ENCODE measurements around the gene MED15.
A peak's percentile ranks its signal among the peaks of the same experiment; 100 is the strongest.

MED15 gene

DNA sequence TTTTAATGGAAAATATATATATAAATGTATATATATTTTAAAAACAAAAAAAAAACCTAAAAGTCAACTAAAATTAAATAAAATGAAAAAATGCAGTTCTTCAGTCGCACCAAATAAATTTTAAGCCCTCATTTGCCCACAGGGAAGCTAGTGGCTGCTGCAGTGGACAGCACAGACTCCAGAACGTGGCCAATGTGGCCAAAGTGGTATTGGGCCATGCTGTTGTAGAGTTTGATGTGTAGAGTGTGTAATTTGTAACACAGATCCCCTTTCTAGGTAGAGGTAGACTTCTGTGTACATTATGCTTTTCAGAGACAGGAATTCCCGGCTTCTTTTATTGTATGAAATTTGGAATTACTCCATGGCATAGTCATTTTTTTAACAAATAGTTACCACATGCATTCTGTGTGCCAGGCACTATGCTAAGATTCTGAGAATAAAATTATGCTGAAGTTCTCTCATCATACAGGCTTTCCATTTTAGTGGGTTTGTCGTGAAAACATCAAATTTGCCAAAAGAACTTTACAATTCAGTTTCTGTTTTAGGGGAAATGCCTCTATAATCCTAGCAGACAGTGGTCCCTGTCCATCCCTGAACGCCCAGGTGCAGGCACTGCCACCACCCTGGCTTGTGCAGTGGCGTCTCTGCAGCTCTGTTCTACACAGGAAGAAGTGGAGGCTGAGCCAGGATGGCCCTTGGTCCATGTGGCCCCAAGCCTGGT is 68.5 kb downstream of the MED15 start:
- intact Hi-C loops (cut with DNase I): no loop called here
- no peak for DNase-seq

GRCh38 chr22:20576445-20576816 is 69.0 kb downstream of the MED15 start:
- peak in 10 of 42 donors; percentile 16 to 49 (median 29) for DNase-seq
- intact Hi-C loops (cut with DNase I): no loop called here

- DNase-seq: no peak
- intact Hi-C loops (cut with DNase I): no loop called here
Observed at GRCh38 chr22:20577045-20577444, 69.6 kb downstream of the MED15 start.

DNA sequence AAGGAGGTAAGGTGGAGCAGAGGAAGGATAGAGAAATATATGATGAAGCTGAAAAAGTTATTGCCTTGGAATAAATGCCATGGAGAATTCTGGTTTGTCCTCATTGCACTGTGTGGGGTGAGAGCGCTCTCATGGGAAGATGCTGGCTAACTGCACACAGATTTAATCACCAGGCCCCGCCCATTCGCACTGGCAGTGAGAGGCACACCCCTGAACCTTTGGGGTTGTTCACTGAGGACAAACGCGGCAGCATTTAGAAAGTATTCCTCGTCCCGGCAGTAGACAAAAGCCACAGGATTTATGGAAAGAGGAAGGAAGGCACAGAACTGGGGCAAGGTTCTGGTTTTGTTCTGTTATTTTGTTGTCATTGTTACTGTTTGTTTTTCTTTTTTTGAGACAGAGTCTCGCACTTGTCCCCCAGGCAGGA is 70.2 kb downstream of the MED15 start:
- DNase-seq: no peak
- intact Hi-C loops (cut with DNase I): no loop called here

DNA sequence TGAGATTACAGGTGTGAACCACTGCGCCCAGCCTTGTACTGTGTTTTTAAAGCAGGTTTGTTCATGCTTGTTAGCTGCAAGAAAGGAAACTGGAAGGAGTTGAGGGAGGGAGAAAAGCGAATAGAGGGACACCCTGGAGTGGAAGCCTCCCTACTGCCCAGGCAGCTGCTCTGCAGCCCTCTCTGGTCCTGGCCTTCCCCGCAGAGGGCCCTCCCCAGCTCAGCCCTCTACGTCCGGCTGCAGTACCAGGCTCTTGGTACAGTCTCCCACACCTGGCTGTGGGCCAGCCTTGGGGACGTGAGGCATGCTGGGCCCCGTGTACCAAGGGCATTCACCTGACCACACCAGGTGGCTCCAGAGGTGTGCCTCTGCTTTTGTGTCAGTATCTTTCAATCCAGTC is 70.8 kb downstream of the MED15 start:
- no peak for DNase-seq
- intact Hi-C loops (cut with DNase I): no loop called here

DNA sequence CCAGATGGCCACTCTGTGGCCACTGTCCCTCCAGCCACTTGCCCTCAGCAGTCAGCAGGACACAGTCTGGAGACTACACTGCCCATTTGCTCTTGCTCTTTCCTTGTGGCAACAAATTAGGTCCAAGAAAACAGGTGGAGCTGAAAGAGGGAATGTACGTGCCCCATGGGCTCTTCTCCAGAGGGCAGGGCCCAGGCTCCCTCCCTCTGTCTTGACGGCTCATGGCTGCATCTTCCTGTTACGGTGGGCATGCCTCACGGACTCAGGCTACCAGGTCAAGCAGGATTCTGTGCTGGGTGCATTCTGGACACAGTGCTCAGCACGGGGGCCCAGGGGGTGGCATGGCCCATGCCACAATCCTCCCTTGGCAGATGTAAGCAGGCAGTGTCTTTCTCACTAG is 71.3 kb downstream of the MED15 start:
- no peak for DNase-seq
- intact Hi-C loops (cut with DNase I): no loop called here

DNA sequence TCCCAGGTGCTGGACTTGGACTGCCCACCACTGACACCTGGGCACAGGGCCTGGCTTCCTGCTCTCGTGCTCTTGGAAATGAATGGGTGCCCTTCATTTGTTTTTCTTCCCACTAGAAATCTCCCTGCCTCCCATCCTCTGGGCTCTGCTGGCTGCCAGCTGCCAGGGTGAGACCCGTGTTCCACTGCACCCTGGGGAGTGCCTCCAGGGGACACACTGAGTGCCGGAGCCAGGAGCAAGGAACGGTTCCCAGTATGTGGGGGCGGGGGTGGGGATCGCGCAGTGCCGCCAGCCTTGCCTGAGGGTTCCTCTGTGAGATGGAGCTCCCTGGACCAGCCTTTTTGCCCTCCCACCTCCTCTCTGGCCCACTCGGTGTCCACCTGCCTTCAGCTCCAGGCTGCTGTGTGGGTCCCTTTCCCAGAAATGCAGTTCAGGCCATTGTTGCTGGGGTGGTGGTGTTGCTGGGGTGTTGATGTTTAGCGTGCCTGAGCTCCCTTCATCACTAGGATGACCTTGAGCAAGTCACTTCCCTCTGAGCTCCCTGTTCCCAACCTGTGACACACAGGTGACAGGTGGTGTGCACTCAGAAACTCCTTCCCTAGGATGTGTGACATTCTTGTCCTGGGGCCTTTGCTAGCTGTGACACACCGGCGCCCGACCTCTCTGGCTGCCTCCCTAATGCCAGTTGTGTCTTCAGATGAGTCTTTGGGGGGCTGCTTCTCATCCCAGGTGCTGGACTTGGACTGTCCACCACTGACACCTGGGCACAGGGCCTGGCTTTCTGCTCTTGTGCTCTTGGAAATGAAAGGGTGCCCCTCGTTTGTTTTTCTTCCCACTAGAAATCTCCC is 72.1 kb downstream of the MED15 start:
- intact Hi-C loops (cut with DNase I): no loop called here

GRCh38 chr22:20580179-20580578 is 72.8 kb downstream of the MED15 start:
- intact Hi-C loops (cut with DNase I): no loop called here
- DNase-seq: no peak

More for the DNA sequence above, 72.1 kb downstream of the MED15 start:
- DNase-seq: peak in 2 of 42 donors; percentile 9 to 18

DNA sequence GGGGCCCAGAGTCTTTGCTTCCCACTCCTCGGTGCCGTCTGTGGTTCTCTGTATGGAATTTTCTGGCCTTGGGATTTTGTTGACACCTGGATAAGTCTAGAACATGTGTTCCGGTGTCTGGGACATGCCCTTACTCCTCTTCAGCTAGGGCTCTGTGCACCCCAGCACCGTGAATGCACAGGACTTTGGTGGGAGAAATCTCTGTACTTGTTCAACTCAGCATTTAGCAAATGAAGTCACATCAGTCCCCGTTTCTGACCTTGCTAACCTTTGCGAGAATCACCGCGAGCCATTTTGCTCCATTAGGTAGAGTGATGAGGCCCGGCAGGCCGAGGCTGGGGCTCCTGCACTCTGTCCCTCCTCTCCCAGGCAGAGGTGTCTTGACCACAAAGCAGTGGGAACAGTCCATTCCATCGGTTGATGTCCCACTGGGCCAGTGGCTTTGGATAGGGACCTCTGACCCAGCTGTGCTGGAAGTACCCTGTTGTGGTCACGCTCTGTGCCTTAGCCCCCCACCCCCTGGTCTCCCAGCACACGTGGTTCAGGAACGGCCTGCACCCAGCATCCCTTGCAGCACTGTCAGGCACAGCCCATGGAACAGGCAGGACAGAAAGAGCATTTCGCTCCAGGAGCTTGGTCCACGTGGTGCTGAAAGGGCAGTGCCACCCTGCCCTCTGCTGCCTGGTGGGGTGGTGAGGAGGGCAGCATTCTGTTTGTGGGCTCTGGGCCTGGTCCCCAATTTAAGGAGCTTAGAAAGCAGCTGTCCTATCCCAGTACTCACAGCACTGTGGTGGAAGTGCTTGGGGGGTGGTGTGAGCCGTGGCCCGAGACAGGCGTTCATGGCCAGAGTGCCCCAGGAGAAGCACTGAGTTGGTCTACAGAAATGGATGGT is 73.4 kb downstream of the MED15 start:
- DNase-seq: no peak
- intact Hi-C loops (cut with DNase I): no loop called here

DNA sequence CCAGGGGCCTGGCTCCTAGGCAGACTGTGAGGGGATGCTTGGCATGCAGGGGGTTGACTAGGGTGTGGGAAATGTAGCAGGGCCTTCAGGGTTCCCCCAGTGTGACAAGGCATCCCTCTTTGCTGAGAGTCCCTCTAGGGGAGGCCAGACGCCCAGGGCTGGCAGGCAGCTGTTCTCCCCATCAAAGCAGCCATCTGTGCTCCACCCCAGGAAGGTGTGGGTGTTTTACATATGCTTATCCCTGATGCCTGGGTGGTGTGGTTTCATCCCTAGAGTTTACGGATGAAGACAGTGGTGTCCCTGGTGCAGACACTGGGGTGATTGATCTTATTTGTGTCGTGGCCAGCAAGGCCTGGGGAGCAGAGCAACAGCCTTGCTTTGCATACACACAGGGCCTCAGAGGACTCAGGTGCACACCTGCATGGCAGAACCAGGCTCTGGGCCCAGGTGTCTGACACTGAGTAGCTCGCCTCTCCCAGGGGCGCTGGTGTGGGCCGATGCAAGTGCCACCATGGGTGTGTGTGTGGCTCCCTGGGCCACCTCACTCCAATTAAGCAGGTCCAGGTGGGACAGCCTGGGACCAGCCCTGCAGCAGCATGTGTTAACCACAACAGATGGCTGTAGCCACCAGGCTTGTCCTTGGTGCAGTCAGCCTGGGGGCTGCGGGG is 74.2 kb downstream of the MED15 start:
- intact Hi-C loops (cut with DNase I): no loop called here
- DNase-seq: peak in 4 of 42 donors; percentile 17 to 66 (median 40)

GRCh38 chr22:20582171-20582511 is 74.7 kb downstream of the MED15 start:
- intact Hi-C loops (cut with DNase I): no loop called here
- DNase-seq: no peak

DNA sequence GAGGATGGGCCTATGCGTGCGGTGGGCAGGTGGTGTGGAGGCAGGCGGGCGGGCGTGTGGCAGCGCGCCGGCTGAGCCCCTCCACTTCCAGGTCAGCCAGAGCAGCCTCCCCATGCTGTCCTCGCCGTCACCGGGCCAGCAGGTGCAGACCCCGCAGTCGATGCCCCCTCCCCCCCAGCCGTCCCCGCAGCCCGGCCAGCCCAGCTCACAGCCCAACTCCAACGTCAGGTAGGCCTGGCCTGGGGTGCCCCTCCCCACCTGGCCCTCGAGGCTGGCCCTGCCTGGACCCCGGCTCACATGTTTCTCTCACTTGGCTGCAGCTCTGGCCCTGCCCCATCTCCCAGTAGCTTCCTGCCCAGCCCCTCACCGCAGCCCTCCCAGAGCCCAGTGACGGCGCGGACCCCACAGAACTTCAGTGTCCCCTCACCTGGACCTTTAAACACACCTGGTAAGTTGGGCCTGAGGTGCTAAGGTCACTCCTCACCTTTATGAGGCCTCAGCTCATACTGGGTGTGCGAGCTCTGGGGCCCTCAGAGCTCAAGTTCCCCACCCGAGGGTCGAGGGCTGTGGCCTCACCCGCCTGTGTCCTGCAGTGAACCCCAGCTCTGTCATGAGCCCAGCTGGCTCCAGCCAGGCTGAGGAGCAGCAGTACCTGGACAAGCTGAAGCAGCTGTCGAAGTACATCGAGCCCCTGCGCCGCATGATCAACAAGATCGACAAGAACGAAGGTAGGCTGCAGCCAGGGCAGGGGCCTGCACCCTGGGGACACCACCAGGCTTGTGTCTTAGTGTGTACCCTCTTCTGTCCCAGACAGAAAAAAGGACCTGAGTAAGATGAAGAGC is 75.3 kb downstream of the MED15 start:
- no peak for DNase-seq

DNA sequence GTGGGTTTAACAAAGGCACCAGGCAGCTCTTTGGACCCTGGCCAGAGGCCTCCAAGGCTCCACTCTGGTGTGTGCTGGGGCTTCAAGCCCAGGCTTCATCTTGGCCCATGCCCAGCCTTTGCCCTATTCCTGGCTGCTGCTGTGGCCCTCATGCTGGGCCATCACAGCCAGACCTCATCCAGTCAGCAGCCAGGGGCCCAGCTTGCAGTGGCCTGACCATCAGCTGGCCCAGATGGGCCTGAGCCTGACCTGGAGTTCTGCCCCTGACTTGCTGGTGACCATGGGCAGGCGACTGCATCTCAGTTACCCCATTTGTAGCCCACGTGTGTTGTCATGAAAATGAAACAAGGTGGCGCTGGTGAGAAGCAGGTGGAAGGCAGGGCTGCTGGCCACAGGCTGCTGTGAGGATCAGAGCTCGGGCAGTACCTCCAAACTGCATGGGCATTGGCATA is 76.1 kb downstream of the MED15 start:
- DNase-seq: peak in 40 of 42 donors; percentile 25 to 86 (median 60)
- intact Hi-C loops (cut with DNase I): no loop called here

More for the DNA sequence above, 75.3 kb downstream of the MED15 start:
- intact Hi-C loops (cut with DNase I): no loop called here

DNA sequence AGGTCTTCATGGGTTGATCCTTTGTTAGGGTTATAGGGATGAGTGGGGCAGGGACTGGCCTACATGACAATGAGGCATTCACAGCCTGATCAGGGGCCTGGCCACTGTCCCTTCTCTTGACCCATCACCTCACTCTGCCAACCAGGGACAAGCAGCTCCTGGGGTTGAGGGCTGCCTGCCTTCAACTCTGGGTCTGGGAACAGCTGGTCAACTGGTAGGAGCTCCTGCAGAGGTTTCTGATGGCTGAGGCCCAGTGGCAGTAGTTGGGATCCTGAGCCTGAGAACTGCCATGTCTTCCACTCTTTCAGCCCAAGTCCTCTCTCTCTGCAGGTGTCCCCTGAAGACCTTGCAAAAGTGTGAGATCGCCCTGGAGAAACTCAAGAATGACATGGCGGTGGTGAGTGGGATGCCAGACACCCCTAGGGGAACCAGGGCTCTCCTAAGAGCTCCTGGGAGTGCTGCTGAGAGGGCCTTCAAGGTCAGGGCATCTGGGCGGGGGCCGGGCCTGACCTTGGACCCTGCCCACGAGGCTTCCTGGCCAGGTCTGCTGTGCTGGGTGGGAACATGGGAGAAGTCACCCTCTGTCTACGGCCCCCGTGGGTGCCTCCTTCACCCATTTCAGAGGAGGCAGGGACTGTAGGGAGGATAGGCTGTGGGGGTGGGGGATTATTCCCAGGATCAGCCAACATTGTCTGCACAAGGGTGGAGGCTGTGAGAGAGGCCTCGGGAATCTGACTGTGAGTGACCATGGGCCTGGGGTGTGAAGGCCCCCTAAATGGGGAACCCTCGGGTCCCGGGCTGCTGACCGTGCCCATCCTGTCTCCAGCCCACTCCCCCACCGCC is 76.8 kb downstream of the MED15 start:
- intact Hi-C loops (cut with DNase I): no loop called here
- DNase-seq: no peak

- intact Hi-C loops (cut with DNase I): no loop called here
- DNase-seq: no peak
Observed at GRCh38 chr22:20584872-20585638, 77.6 kb downstream of the MED15 start.

DNA sequence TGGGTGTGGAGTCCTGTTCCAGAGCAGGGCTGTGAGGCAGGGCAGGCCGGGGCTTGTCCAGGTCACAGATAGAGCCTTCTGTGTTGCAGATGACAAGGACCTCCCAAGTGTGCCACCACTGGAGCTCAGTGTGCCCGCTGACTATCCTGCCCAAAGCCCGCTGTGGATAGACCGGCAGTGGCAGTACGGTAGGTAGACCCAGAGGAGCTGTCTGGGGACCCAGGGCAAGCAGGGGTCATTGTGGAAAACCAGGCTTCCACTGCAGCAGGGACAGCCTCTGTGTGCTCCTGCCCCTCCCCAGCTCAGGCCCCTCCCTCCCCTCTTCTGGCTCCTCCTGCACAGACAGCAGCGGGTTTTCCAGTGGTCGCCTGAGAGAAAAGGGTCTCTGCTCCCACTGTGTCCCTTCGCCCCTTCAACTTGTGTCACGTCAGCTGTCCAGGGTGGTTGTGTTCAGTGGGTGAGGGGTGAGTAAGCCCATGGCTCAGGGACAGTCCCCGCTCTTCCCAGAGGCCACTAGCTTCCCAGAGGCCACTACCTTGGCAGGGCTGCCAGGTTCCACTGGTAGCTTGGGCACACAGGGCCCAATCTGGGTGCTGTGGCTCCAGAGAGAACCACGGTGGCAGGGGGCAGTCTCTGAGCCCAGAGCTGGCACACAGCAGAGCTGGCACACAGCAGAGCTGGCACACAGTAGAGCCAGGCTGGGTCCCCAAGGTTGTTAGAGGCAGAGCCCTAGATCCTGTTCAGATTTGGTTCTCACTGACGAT is 78.4 kb downstream of the MED15 start:
- intact Hi-C loops (cut with DNase I): no loop called here
- peak in 1 of 42 donors; percentile 16 for DNase-seq
